IPS DF 6.9 (cell line): ENCODE results near the gene PRRC1.
"Not testable (repeated sequence)": the region's sequence is repeated elsewhere in the genome, so short reads cannot be mapped to it uniquely, and the experiment has no call there.

ENCODE experiments used
- DNase-seq: peaks from one replicate; pipeline ENCODE4 v3.0.0-alpha.2; 2013; ENCODE audit warnings: low read depth, low spot score
- H3K27ac ChIP-seq: one replicate; pipeline ENCODE4 v1.5.1; 2013; ENCODE audit warnings: low read length, control low read depth
- H3K27me3 ChIP-seq: 2 replicates; pipeline ENCODE4 v1.6.1; 2013; ENCODE audit warnings: mild to moderate bottlenecking, low read length; ENCODE audit not compliant: control insufficient read depth, insufficient read depth
- H3K36me3 ChIP-seq: 2 replicates; pipeline ENCODE4 v1.6.1; 2013; ENCODE audit warnings: low read length; ENCODE audit not compliant: control insufficient read depth, insufficient read depth
- H3K4me1 ChIP-seq: 2 replicates; pipeline ENCODE4 v1.6.1; 2013; ENCODE audit warnings: low read length; ENCODE audit not compliant: control insufficient read depth, insufficient read depth
- H3K4me3 ChIP-seq: 2 replicates; pipeline ENCODE4 v1.5.1; 2013; ENCODE audit warnings: mild to moderate bottlenecking, low read length
- H3K9me3 ChIP-seq: 2 replicates; pipeline ENCODE4 v1.6.1; 2013; ENCODE audit warnings: low read length, inconsistent platforms; ENCODE audit not compliant: control insufficient read depth, insufficient read depth
- WGBS: extraction: QIAGEN DNeasy Blood & Tissue Kit; methylation state at CpG from one replicate; pipeline ENCODE4 v1.1.7; 2013; ENCODE audit warnings: mixed read lengths, missing lambda C conversion rate; ENCODE audit not compliant: insufficient read length, insufficient coverage; 5-methylcytosine and 5-hydroxymethylcytosine counted together

PRRC1 gene

DNA sequence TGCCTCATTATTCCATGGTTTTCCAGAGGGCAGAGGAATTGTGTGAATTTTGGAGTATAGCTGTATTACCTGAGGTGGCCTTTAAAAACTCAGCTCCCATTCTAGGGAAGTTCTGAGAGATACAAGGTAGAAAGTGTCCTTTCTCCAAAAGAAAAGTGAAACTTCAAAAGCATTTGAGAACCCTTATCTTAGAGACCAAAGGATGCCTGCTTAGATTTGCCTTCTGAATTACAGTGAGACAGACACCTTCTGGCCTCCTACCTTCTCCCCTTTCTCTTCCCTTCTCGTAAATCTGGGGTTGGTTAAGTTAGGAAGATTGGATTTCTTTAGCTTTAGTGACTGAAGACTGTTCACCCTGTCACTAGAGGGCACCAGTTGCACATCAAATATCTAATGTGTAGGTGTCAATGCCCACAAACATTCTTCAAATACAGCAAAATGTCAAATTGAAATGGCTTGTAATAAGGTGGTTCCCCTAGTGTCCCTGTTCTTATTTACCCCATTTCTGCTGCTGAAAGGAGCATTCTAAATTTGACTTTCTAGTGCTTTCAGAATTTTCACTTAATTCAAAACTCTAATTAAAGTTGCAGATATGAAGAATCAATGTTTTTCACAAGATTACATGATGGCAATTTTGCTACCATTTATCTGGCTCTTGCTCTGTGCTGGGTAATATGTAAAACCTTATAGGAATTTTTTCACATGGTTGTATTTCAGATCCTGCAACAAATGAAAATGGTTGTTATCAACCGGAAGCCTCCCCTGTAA, 46.7 kb downstream of the PRRC1 start:
- no peaks in the 10 kb centered on the region for H3K36me3 ChIP-seq
- H3K27me3 ChIP-seq: no peaks in the 10 kb centered on the region
- no peaks in the 10 kb centered on the region for H3K4me1 ChIP-seq
- WGBS: no CpG with 5 or more reads among the region's 2 CpGs
- DNase-seq: peak; percentile 37
- no peaks in the 10 kb centered on the region for H3K9me3 ChIP-seq
- H3K27ac ChIP-seq: no peak overlapping the region
- no peak overlapping the region for H3K4me3 ChIP-seq

DNA sequence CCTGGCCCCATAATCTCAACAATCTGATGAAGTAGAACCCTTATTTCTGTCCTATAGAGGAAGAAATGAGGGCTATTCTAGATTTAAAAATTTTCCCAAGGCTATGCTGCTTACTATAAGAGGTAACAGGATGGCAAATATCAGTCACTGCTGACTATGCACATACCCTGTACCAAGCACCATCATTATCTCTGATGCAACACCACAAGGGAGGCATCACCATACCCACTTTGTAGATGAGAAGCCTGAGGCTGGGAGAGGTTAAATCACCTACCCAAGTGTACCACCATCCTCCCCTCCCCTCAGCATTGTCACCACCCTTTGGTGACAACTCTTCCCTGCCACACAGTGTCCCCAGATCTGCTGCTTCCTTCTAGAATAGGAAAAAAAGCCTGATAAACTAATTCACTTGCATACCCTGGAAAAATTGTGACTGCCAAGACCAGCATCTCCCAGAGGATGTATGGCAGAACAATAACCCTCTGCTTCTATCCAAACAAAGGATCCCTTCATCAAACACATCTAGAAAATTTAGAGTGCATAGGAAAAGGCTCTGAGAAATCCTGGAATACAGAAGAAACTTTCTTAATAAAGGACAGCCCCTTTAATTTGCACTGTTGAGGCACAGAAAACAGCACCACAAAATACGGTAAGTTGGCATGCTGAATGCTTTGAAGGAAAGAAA, 48.3 kb downstream of the PRRC1 start:
- Histone ChIP-seq H3K4me3 (no peak overlapping the region), H3K27me3 (no peaks in the 10 kb centered on the region), H3K9me3 (no peaks in the 10 kb centered on the region), H3K27ac (no peak overlapping the region), H3K4me1 (no peaks in the 10 kb centered on the region), H3K36me3 (no peaks in the 10 kb centered on the region)
- no peak for DNase-seq
- no CpG with 5 or more reads among the region's 1 CpG for WGBS

DNA sequence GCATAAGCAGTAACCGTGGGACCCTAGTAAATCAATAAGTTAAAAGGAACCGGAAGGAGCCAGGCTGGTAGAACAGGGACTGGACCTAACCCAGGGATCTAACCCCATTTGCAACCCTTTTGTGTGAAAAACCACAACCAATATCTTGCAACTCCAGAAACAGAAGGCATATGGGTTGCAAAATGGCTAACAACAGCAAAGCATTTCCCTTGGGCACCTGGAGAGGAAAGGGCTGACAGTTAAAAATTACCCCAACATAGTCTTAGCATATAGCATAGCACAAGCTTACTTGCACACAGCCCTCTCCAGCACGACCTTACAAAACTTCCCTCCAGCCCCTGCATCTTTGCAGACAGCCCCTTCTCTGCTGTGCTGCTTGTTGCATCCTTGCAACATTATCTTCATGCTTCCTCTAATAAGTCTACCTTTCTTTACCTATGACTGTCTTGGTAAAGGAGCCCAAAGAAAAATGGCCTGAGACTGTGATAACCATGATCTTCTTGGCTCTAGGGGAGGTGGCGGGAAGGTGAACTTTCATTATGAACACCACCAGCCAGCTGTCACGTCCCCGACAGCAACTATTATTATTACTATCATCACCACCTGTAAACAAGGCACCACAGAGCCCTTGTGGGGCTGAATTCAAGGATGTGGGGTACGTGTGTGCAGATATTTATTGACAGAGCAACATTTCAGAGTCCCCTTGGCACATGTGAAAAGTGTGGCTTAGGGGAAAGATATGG, 49.8 kb downstream of the PRRC1 start:
- Histone ChIP-seq H3K4me3 (no peak overlapping the region), H3K27me3 (no peaks in the 10 kb centered on the region), H3K36me3 (no peaks in the 10 kb centered on the region), H3K9me3 (no peaks in the 10 kb centered on the region), H3K27ac (no peak overlapping the region), H3K4me1 (no peaks in the 10 kb centered on the region)
- no CpG with 5 or more reads among the region's 7 CpGs for WGBS
- no peak for DNase-seq

GRCh38 chr5:127568166-127568565, 50.7 kb downstream of the PRRC1 start:
- Histone ChIP-seq H3K36me3 (no peaks in the 10 kb centered on the region), H3K4me1 (no peaks in the 10 kb centered on the region), H3K27ac (no peak overlapping the region), H3K4me3 (no peak overlapping the region), H3K27me3 (no peaks in the 10 kb centered on the region), H3K9me3 (no peaks in the 10 kb centered on the region)
- no CpG with 5 or more reads among the region's 3 CpGs for WGBS
- no peak for DNase-seq

DNA sequence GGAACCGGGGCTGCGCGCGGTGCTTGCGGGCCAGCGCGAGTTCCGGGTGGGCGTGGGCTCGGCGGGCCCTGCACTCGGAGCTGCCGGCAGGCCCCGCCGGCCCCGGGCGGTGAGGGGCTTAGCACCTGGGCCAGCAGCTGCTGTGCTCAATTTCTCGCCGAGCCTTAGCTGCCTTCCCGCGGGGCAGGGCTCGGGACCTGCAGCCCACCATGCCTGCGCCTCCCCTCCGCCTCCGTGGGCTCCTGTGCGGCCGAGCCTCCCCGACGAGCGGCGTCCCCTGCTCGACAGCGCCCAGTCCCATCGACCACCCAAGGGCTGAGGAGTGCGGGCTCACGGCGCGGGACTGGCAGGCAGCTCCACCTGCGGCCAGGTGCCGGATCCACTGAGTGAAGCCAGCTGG, 52.0 kb downstream of the PRRC1 start:
- H3K27me3 ChIP-seq, H3K36me3 ChIP-seq, H3K27ac ChIP-seq, DNase-seq, H3K9me3 ChIP-seq, H3K4me1 ChIP-seq, H3K4me3 ChIP-seq: not testable (repeated sequence)
- WGBS: no CpG with 5 or more reads among the region's 40 CpGs

DNA sequence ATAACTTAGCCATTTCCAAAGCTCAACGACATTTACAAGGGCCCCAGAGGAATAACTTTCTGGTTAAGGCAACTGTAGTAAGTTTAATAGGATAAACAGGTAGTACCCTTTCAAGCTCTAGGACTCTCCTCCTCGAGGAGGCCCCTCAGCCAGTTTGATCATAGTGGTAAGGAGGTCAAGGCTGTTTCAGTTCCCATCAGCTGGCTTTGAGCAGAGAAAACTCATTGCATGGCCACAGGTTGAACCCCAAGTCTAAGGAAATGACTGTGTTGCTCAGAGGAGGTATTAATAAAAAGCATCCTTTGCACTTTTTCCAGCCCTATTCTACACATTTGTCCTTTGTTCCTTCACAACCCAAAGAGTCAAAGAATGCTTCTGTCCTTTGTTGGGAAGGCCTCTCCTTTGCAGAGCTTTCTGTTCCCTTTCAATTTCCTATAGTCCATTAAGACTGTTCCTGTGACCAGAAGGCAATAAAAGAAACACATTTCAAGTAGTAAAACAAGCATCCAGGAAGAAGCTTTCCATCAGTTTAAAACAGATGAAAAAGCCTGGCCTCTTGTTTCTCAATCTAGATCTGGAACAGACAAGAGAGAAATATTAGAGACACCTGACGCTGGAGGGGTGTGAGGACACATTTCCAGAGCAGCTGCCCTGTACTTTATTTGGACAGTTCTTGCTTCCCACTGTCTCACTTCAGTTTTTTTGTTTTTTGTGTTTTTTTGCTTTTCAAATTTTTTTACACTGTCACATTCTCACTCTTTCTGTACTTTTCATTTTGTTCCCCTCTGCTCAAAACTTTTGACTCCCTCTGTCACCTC, 54.1 kb downstream of the PRRC1 start:
- no peak for DNase-seq
- Histone ChIP-seq H3K27me3 (no peaks in the 10 kb centered on the region), H3K27ac (no peak overlapping the region), H3K9me3 (no peaks in the 10 kb centered on the region), H3K4me3 (no peak overlapping the region), H3K36me3 (no peaks in the 10 kb centered on the region), H3K4me1 (no peaks in the 10 kb centered on the region)
- WGBS: no CpG with 5 or more reads among the region's 3 CpGs

DNA sequence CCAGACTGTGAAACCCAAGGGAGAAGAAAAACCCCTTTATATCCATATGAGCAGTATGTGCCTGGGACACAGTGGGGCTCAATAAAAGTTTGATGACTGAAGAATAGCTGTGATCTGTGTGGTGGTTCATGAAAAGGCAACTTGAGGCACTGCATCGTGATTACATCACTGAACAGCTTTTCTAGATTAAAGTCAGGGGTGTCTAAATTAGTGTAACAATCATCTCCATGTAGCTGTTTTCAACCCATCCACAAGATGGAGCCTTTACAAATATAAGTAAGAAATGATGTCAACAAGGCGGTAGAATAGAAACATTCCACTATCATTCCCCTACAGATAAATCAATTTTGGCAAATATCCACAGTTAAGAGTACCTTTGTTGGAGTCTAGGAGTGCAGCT, 55.5 kb downstream of the PRRC1 start:
- DNase-seq: no peak
- H3K4me1 ChIP-seq: no peaks in the 10 kb centered on the region

GRCh38 chr5:127574852-127575679, 57.6 kb downstream of the PRRC1 start:
- no CpG with 5 or more reads among the region's 5 CpGs for WGBS
- Histone ChIP-seq H3K9me3 (no peaks in the 10 kb centered on the region), H3K4me1 (no peaks in the 10 kb centered on the region), H3K27me3 (no peaks in the 10 kb centered on the region), H3K4me3 (no peak overlapping the region), H3K36me3 (no peaks in the 10 kb centered on the region), H3K27ac (no peak overlapping the region)
- no peak for DNase-seq

More for the DNA sequence above, 55.5 kb downstream of the PRRC1 start:
- H3K4me3 ChIP-seq: no peak overlapping the region
- no peaks in the 10 kb centered on the region for H3K9me3 ChIP-seq
- no peaks in the 10 kb centered on the region for H3K27me3 ChIP-seq
- WGBS: no CpG with 5 or more reads among the region's 2 CpGs
- H3K36me3 ChIP-seq: no peaks in the 10 kb centered on the region
- no peak overlapping the region for H3K27ac ChIP-seq

GRCh38 chr5:127577458-127577857, 60.0 kb downstream of the PRRC1 start:
- Histone ChIP-seq H3K27ac (no peak overlapping the region), H3K36me3 (no peaks in the 10 kb centered on the region), H3K4me1 (no peaks in the 10 kb centered on the region), H3K9me3 (no peaks in the 10 kb centered on the region), H3K4me3 (no peak overlapping the region), H3K27me3 (no peaks in the 10 kb centered on the region)
- WGBS: no CpG with 5 or more reads among the region's 1 CpG
- DNase-seq: no peak
